ENCODE measurements around the gene ALX4.

Gene ALX4

GRCh38 chr11:44277196-44278090, 32.5 kb downstream of the ALX4 start:
- no peaks in the 10 kb centered on the region for H3K79me1 ChIP-seq (ENCODE audit: low read length)
- no CpG with 5 or more reads among the region's 18 CpGs for WGBS (ENCODE audit: extremely low coverage, insufficient coverage, insufficient read length)
- H3K4me1 ChIP-seq (ENCODE audit: control insufficient read depth in 1 of 2, insufficient read depth in 2 of 2, low read length in 2 of 2), result no peaks in the 10 kb centered on the region
- H2AK5ac ChIP-seq (ENCODE audit: low read length), result no peak overlapping the region
- H4K91ac ChIP-seq (ENCODE audit: low read depth, low read length), result no peak overlapping the region
- H3K9ac ChIP-seq (ENCODE audit: low read length), result no peak overlapping the region
- H2BK5ac ChIP-seq (ENCODE audit: low read depth, low read length, poor library complexity), result no peak overlapping the region
- H2AFZ ChIP-seq (ENCODE audit: insufficient read depth, low read length, poor library complexity), result no peak overlapping the region
- no peak overlapping the region for H3K4me3 ChIP-seq (ENCODE audit: low read depth, low read length)
- no peak overlapping the region for H2BK12ac ChIP-seq (ENCODE audit: low read length)
- no peaks in the 10 kb centered on the region for H3K36me3 ChIP-seq (ENCODE audit: control insufficient read depth in 1 of 2, insufficient read depth in 2 of 2, low read length in 2 of 2)
- no peak overlapping the region for H4K8ac ChIP-seq (ENCODE audit: low read depth, low read length)
- no peak overlapping the region for H3K27ac ChIP-seq (ENCODE audit: low read depth, low read length)
- H3K4ac ChIP-seq (ENCODE audit: low read depth, low read length), result no peak overlapping the region
- H3K9me3 ChIP-seq (ENCODE audit: insufficient read depth, low read depth, low read length), result no peaks in the 10 kb centered on the region
- H3K18ac ChIP-seq (ENCODE audit: low read length), result no peak overlapping the region
- no peak overlapping the region for H3K14ac ChIP-seq (ENCODE audit: low read length)
- no peak overlapping the region for H2BK120ac ChIP-seq (ENCODE audit: insufficient read depth, low read length, poor library complexity)
- no peak overlapping the region for H4K12ac ChIP-seq (ENCODE audit: low read depth, low read length)
- no peak overlapping the region for H3K4me2 ChIP-seq (ENCODE audit: low read length)
- no peaks in the 10 kb centered on the region for H3K79me2 ChIP-seq (ENCODE audit: control insufficient read depth, insufficient read depth, low read length, poor library complexity)
- no peak overlapping the region for H3K23ac ChIP-seq (ENCODE audit: low read length)
- DNase-seq, result no peak
- H3K27me3 ChIP-seq (ENCODE audit: insufficient read depth, low read length), result no peaks in the 10 kb centered on the region

- Histone ChIP-seq H2BK5ac (ENCODE audit: low read depth, low read length, poor library complexity) (no peak overlapping the region), H4K12ac (ENCODE audit: low read depth, low read length) (no peak overlapping the region), H3K18ac (ENCODE audit: low read length) (no peak overlapping the region), H3K79me2 (ENCODE audit: control insufficient read depth, insufficient read depth, low read length, poor library complexity) (no peaks in the 10 kb centered on the region), H4K8ac (ENCODE audit: low read depth, low read length) (no peak overlapping the region), H3K27me3 (ENCODE audit: insufficient read depth, low read length) (no peaks in the 10 kb centered on the region), H3K4ac (ENCODE audit: low read depth, low read length) (no peak overlapping the region), H2BK12ac (ENCODE audit: low read length) (no peak overlapping the region), H3K4me2 (ENCODE audit: low read length) (no peak overlapping the region), H3K4me3 (ENCODE audit: low read depth, low read length) (no peak overlapping the region), H3K14ac (ENCODE audit: low read length) (no peak overlapping the region), H2AFZ (ENCODE audit: insufficient read depth, low read length, poor library complexity) (no peak overlapping the region), H3K23ac (ENCODE audit: low read length) (no peak overlapping the region), H2AK5ac (ENCODE audit: low read length) (no peak overlapping the region), H2BK120ac (ENCODE audit: insufficient read depth, low read length, poor library complexity) (no peak overlapping the region), H3K4me1 (ENCODE audit: control insufficient read depth in 1 of 2, insufficient read depth in 2 of 2, low read length in 2 of 2) (no peaks in the 10 kb centered on the region), H4K91ac (ENCODE audit: low read depth, low read length) (no peak overlapping the region), H3K27ac (ENCODE audit: low read depth, low read length) (no peak overlapping the region), H3K9ac (ENCODE audit: low read length) (no peak overlapping the region), H3K9me3 (ENCODE audit: insufficient read depth, low read depth, low read length) (no peaks in the 10 kb centered on the region), H3K36me3 (ENCODE audit: control insufficient read depth in 1 of 2, insufficient read depth in 2 of 2, low read length in 2 of 2) (no peaks in the 10 kb centered on the region), H3K79me1 (ENCODE audit: low read length) (no peaks in the 10 kb centered on the region)
- WGBS (ENCODE audit: extremely low coverage, insufficient coverage, insufficient read length), result no CpG with 5 or more reads among the region's 7 CpGs
- DNase-seq, result no peak
These were observed 33.9 kb downstream of the ALX4 start for GRCh38 chr11:44275961-44276550.

- Histone ChIP-seq H2AK5ac (ENCODE audit: low read length) (no peak overlapping the region), H3K4me1 (ENCODE audit: control insufficient read depth in 1 of 2, insufficient read depth in 2 of 2, low read length in 2 of 2) (no peaks in the 10 kb centered on the region), H3K4me3 (ENCODE audit: low read depth, low read length) (no peak overlapping the region), H3K79me2 (ENCODE audit: control insufficient read depth, insufficient read depth, low read length, poor library complexity) (no peaks in the 10 kb centered on the region), H3K36me3 (ENCODE audit: control insufficient read depth in 1 of 2, insufficient read depth in 2 of 2, low read length in 2 of 2) (no peaks in the 10 kb centered on the region), H3K9me3 (ENCODE audit: insufficient read depth, low read depth, low read length) (no peaks in the 10 kb centered on the region), H3K23ac (ENCODE audit: low read length) (no peak overlapping the region), H3K27ac (ENCODE audit: low read depth, low read length) (no peak overlapping the region), H3K79me1 (ENCODE audit: low read length) (no peaks in the 10 kb centered on the region), H3K27me3 (ENCODE audit: insufficient read depth, low read length) (no peaks in the 10 kb centered on the region), H2AFZ (ENCODE audit: insufficient read depth, low read length, poor library complexity) (no peak overlapping the region), H3K18ac (ENCODE audit: low read length) (no peak overlapping the region), H3K14ac (ENCODE audit: low read length) (no peak overlapping the region), H3K4ac (ENCODE audit: low read depth, low read length) (no peak overlapping the region), H3K9ac (ENCODE audit: low read length) (no peak overlapping the region), H4K91ac (ENCODE audit: low read depth, low read length) (no peak overlapping the region), H3K4me2 (ENCODE audit: low read length) (no peak overlapping the region), H2BK120ac (ENCODE audit: insufficient read depth, low read length, poor library complexity) (no peak overlapping the region), H4K8ac (ENCODE audit: low read depth, low read length) (no peak overlapping the region), H4K12ac (ENCODE audit: low read depth, low read length) (no peak overlapping the region), H2BK5ac (ENCODE audit: low read depth, low read length, poor library complexity) (no peak overlapping the region), H2BK12ac (ENCODE audit: low read length) (no peak overlapping the region)
- no peak for DNase-seq
- WGBS (ENCODE audit: extremely low coverage, insufficient coverage, insufficient read length), result no CpG with 5 or more reads among the region's 10 CpGs
These were observed 34.7 kb downstream of the ALX4 start for GRCh38 chr11:44275241-44275640.

- H3K4me3 ChIP-seq (ENCODE audit: low read depth, low read length), result no peak overlapping the region
- H3K14ac ChIP-seq (ENCODE audit: low read length), result no peak overlapping the region
- H3K18ac ChIP-seq (ENCODE audit: low read length), result no peak overlapping the region
- H3K23ac ChIP-seq (ENCODE audit: low read length), result no peak overlapping the region
- no peak overlapping the region for H4K91ac ChIP-seq (ENCODE audit: low read depth, low read length)
- H2BK5ac ChIP-seq (ENCODE audit: low read depth, low read length, poor library complexity), result no peak overlapping the region
- H4K8ac ChIP-seq (ENCODE audit: low read depth, low read length), result no peak overlapping the region
- no peak overlapping the region for H4K12ac ChIP-seq (ENCODE audit: low read depth, low read length)
- H3K4me1 ChIP-seq (ENCODE audit: control insufficient read depth in 1 of 2, insufficient read depth in 2 of 2, low read length in 2 of 2), result no peaks in the 10 kb centered on the region
- no peak overlapping the region for H3K4ac ChIP-seq (ENCODE audit: low read depth, low read length)
- H2BK12ac ChIP-seq (ENCODE audit: low read length), result no peak overlapping the region
- no peak overlapping the region for H3K27ac ChIP-seq (ENCODE audit: low read depth, low read length)
- no peak overlapping the region for H2AFZ ChIP-seq (ENCODE audit: insufficient read depth, low read length, poor library complexity)
- no peaks in the 10 kb centered on the region for H3K9me3 ChIP-seq (ENCODE audit: insufficient read depth, low read depth, low read length)
- H2AK5ac ChIP-seq (ENCODE audit: low read length), result no peak overlapping the region
- H2BK120ac ChIP-seq (ENCODE audit: insufficient read depth, low read length, poor library complexity), result no peak overlapping the region
- no peaks in the 10 kb centered on the region for H3K27me3 ChIP-seq (ENCODE audit: insufficient read depth, low read length)
- no peak overlapping the region for H3K9ac ChIP-seq (ENCODE audit: low read length)
- DNase-seq, result no peak
- H3K79me2 ChIP-seq (ENCODE audit: control insufficient read depth, insufficient read depth, low read length, poor library complexity), result no peaks in the 10 kb centered on the region
- H3K79me1 ChIP-seq (ENCODE audit: low read length), result no peaks in the 10 kb centered on the region
- 100% methylated on average over 1 of the region's 1 CpG for WGBS (ENCODE audit: extremely low coverage, insufficient coverage, insufficient read length)
- H3K36me3 ChIP-seq (ENCODE audit: control insufficient read depth in 1 of 2, insufficient read depth in 2 of 2, low read length in 2 of 2), result no peaks in the 10 kb centered on the region
- H3K4me2 ChIP-seq (ENCODE audit: low read length), result no peak overlapping the region
These were observed 35.5 kb downstream of the ALX4 start for GRCh38 chr11:44274404-44274803.
